Measurements from ENCODE around the gene KDM4D.
A peak's percentile ranks its signal among the peaks of the same experiment; 100 is the strongest.
"Not testable (repeated sequence)": the region's sequence is repeated elsewhere in the genome, so short reads cannot be mapped to it uniquely, and the experiment has no call there.

KDM4D gene

GRCh38 chr11:95028357-95028756 is 54.8 kb downstream of the KDM4D start:
- CTCF ChIA-PET: no interaction called here
- no peak for DNase-seq
- H3K4me1 Mint-ChIP-seq: no peaks in the 10 kb centered on the region
- H3K9me3 Mint-ChIP-seq: no peaks in the 10 kb centered on the region
- H3K36me3 Mint-ChIP-seq: no peaks in the 10 kb centered on the region
- peaks cover 19% of the 10 kb centered on the region for H3K27me3 Mint-ChIP-seq
- H3K27ac Mint-ChIP-seq: no peak overlapping the region
- no peak overlapping the region for H3K4me3 Mint-ChIP-seq

- CTCF ChIA-PET: no interaction called here
- Mint-ChIP-seq H3K27ac (no peak overlapping the region), H3K36me3 (no peaks in the 10 kb centered on the region), H3K9me3 (no peaks in the 10 kb centered on the region), H3K4me1 (no peaks in the 10 kb centered on the region), H3K4me3 (no peak overlapping the region), H3K27me3 (peaks cover 36% of the 10 kb centered on the region)
- DNase-seq: no peak
These were observed 59.5 kb downstream of the KDM4D start for GRCh38 chr11:95033051-95033450.

- Mint-ChIP-seq H3K9me3 (no peaks in the 10 kb centered on the region), H3K27me3 (peaks cover 43% of the 10 kb centered on the region), H3K4me3 (no peak overlapping the region), H3K4me1 (no peaks in the 10 kb centered on the region), H3K27ac (no peak overlapping the region), H3K36me3 (peaks cover 1% of the 10 kb centered on the region)
- CTCF ChIA-PET: interaction anchor here (0.6 kb wide), 1 partner anchor 1353 kb away, joined by 3 read pairs; no protein-coding TSS in a partner anchor
- no peak for DNase-seq
These were observed 61.8 kb downstream of the KDM4D start for GRCh38 chr11:95035316-95035715.

- Mint-ChIP-seq H3K4me3 (peak overlapping the region; percentile 3), H3K27me3 (peaks cover 43% of the 10 kb centered on the region)
- H3K27ac Mint-ChIP-seq, H3K36me3 Mint-ChIP-seq, CTCF ChIA-PET, H3K9me3 Mint-ChIP-seq, H3K4me1 Mint-ChIP-seq: not testable (repeated sequence)
- peak; percentile 42 for DNase-seq
These were observed 64.0 kb downstream of the KDM4D start for GRCh38 chr11:95037356-95038035.

- Mint-ChIP-seq H3K27ac (no peak overlapping the region), H3K27me3 (peaks cover 53% of the 10 kb centered on the region), H3K9me3 (no peaks in the 10 kb centered on the region), H3K36me3 (peaks cover 1% of the 10 kb centered on the region), H3K4me3 (no peak overlapping the region), H3K4me1 (no peaks in the 10 kb centered on the region)
- no peak for DNase-seq
- CTCF ChIA-PET: no interaction called here
These were observed 68.7 kb downstream of the KDM4D start for GRCh38 chr11:95042239-95042638.

- CTCF ChIA-PET: no interaction called here
- Mint-ChIP-seq H3K27me3 (peaks cover 46% of the 10 kb centered on the region), H3K9me3 (no peaks in the 10 kb centered on the region), H3K4me1 (no peaks in the 10 kb centered on the region), H3K36me3 (peaks cover 1% of the 10 kb centered on the region), H3K4me3 (no peak overlapping the region), H3K27ac (no peak overlapping the region)
- DNase-seq: no peak
These were observed 69.4 kb downstream of the KDM4D start for GRCh38 chr11:95042906-95043305.

- DNase-seq: no peak
- Mint-ChIP-seq H3K27ac (no peak overlapping the region), H3K4me1 (no peaks in the 10 kb centered on the region), H3K4me3 (no peak overlapping the region), H3K36me3 (no peaks in the 10 kb centered on the region), H3K9me3 (no peaks in the 10 kb centered on the region), H3K27me3 (peaks cover 39% of the 10 kb centered on the region)
- CTCF ChIA-PET: interaction anchor here (0.6 kb wide), 1 partner anchor 496 kb away, joined by 3 read pairs; no protein-coding TSS in a partner anchor
These were observed 70.5 kb downstream of the KDM4D start for GRCh38 chr11:95044010-95044409.

GRCh38 chr11:95045812-95046211 is 72.3 kb downstream of the KDM4D start:
- Mint-ChIP-seq H3K4me3 (no peak overlapping the region), H3K9me3 (no peaks in the 10 kb centered on the region), H3K27ac (no peak overlapping the region), H3K4me1 (no peaks in the 10 kb centered on the region), H3K27me3 (peaks cover 46% of the 10 kb centered on the region), H3K36me3 (no peaks in the 10 kb centered on the region)
- no peak for DNase-seq
- CTCF ChIA-PET: no interaction called here

Data from activated naive CD4-positive, alpha-beta T cell treated with anti-CD3 and anti-CD28 coated beads, Interleukin-2, amount 10 ng/mL, durations not matched to agents 7 days and 5 days (primary cell).